Activated CD8-positive, alpha-beta T cell treated with anti-CD3 and anti-CD28 coated beads, Interleukin-2, amount 10 ng/mL, durations not matched to agents 7 days and 5 days (primary cell): Measurements from ENCODE around the gene GRM7. TPM values are rescaled to one million over a fixed set of nuclear protein-coding genes. Genes with fewer than 3 reads are reported as not detected.

Source experiments
- ATAC-seq: fragments of 150-1000 bp; cut with Tn5 transposase; one replicate; pipeline ENCODE4 v1.10.0; 2021; ENCODE audit warnings: moderate library complexity
- CTCF ChIA-PET: fragments of 350-600 bp; sonication (Branson Sonifier 250); formaldehyde crosslinking; loops from one replicate; lab custom pipeline; 2021; ENCODE audit warnings: antibody characterized with exemption; lab: Charles Lee
- POLR2A ChIA-PET: fragments of 350-600 bp; sonication (Branson Sonifier 250); formaldehyde crosslinking; loops from one replicate; lab custom pipeline; 2021; ENCODE audit warnings: antibody characterized with exemption; lab: Charles Lee
- DNase-seq: peaks from one replicate; pipeline ENCODE4 v3.0.0-alpha.2; 2020
- H3K27ac Mint-ChIP-seq: one replicate; pipeline ENCODE4 v1.8.0; 2021; ENCODE audit warnings: mild to moderate bottlenecking, mixed read lengths
- H3K27me3 Mint-ChIP-seq: one replicate; pipeline ENCODE4 v1.8.0; 2021; ENCODE audit warnings: low read depth, mixed read lengths
- H3K36me3 Mint-ChIP-seq: one replicate; pipeline ENCODE4 v1.8.0; 2021; ENCODE audit warnings: low read depth, mixed read lengths
- H3K4me1 Mint-ChIP-seq: one replicate; pipeline ENCODE4 v1.8.0; 2021; ENCODE audit warnings: low read depth, mixed read lengths
- H3K4me3 Mint-ChIP-seq: one replicate; pipeline ENCODE4 v1.8.0; 2021; ENCODE audit warnings: mild to moderate bottlenecking, mixed read lengths
- H3K9me3 Mint-ChIP-seq: one replicate; pipeline ENCODE4 v1.8.0; 2022; ENCODE audit warnings: mixed read lengths; ENCODE audit not compliant: insufficient read depth
- total RNA-seq, 2 experiments: library from RNA; stranded (reverse); gene quantifications; one replicate each; pipeline ENCODE4 v1.2.3, GENCODE V29; 2021

GRM7 gene
- total RNA-seq, 2 experiments from 2014 or later, result not detected

- Mint-ChIP-seq H3K4me1 (no peaks in the 10 kb centered on the region), H3K36me3 (no peaks in the 10 kb centered on the region), H3K9me3 (peaks cover 3% of the 10 kb centered on the region), H3K27me3 (no peaks in the 10 kb centered on the region), H3K4me3 (no peak overlapping the region), H3K27ac (no peak overlapping the region)
- DNase-seq (no peak), ATAC-seq (no peak)
- CTCF ChIA-PET, result no interaction called here
- POLR2A ChIA-PET, result no interaction called here
These were observed 536.2 kb downstream of the GRM7 start for GRCh38 chr3:7397097-7397496.

- ATAC-seq (no peak), DNase-seq (no peak)
- H3K36me3 Mint-ChIP-seq, result no peaks in the 10 kb centered on the region
- no peak overlapping the region for H3K27ac Mint-ChIP-seq
- H3K27me3 Mint-ChIP-seq, result no peaks in the 10 kb centered on the region
- peaks cover 3% of the 10 kb centered on the region for H3K9me3 Mint-ChIP-seq
- CTCF ChIA-PET, result no interaction called here
- H3K4me3 Mint-ChIP-seq, result no peak overlapping the region
- POLR2A ChIA-PET, result no interaction called here
- H3K4me1 Mint-ChIP-seq, result no peaks in the 10 kb centered on the region
These were observed 539.4 kb downstream of the GRM7 start for GRCh38 chr3:7400360-7400759.

GRCh38 chr3:7401418-7401817 lies 540.5 kb downstream of the GRM7 start:
- Mint-ChIP-seq H3K4me3 (no peak overlapping the region), H3K36me3 (no peaks in the 10 kb centered on the region), H3K27ac (no peak overlapping the region), H3K27me3 (no peaks in the 10 kb centered on the region), H3K9me3 (peaks cover 3% of the 10 kb centered on the region), H3K4me1 (no peaks in the 10 kb centered on the region)
- DNase-seq (no peak), ATAC-seq (no peak)
- ChIA-PET CTCF (no interaction called here), POLR2A (no interaction called here)

- CTCF ChIA-PET, result no interaction called here
- POLR2A ChIA-PET, result no interaction called here
- Mint-ChIP-seq H3K27me3 (no peaks in the 10 kb centered on the region), H3K9me3 (no peaks in the 10 kb centered on the region), H3K27ac (no peak overlapping the region), H3K4me1 (no peaks in the 10 kb centered on the region), H3K4me3 (no peak overlapping the region), H3K36me3 (no peaks in the 10 kb centered on the region)
- DNase-seq (no peak), ATAC-seq (no peak)
These were observed 546.2 kb downstream of the GRM7 start for GRCh38 chr3:7407107-7407506.

GRCh38 chr3:7410782-7411181 lies 549.9 kb downstream of the GRM7 start:
- H3K27ac Mint-ChIP-seq, result no peak overlapping the region
- no peaks in the 10 kb centered on the region for H3K9me3 Mint-ChIP-seq
- no peaks in the 10 kb centered on the region for H3K27me3 Mint-ChIP-seq
- DNase-seq (no peak), ATAC-seq (no peak)
- no peak overlapping the region for H3K4me3 Mint-ChIP-seq
- ChIA-PET POLR2A (no interaction called here), CTCF (no interaction called here)
- H3K4me1 Mint-ChIP-seq, result no peaks in the 10 kb centered on the region
- no peaks in the 10 kb centered on the region for H3K36me3 Mint-ChIP-seq

- no peaks in the 10 kb centered on the region for H3K4me1 Mint-ChIP-seq
- no peak overlapping the region for H3K4me3 Mint-ChIP-seq
- no peaks in the 10 kb centered on the region for H3K27me3 Mint-ChIP-seq
- DNase-seq, result no peak
- no peak overlapping the region for H3K27ac Mint-ChIP-seq
- ChIA-PET CTCF (no interaction called here), POLR2A (no interaction called here)
- no peak for ATAC-seq
- H3K9me3 Mint-ChIP-seq, result no peaks in the 10 kb centered on the region
- no peaks in the 10 kb centered on the region for H3K36me3 Mint-ChIP-seq
These were observed 560.1 kb downstream of the GRM7 start for GRCh38 chr3:7421065-7421464.

GRCh38 chr3:7423036-7423435 lies 562.1 kb downstream of the GRM7 start:
- Mint-ChIP-seq H3K36me3 (no peaks in the 10 kb centered on the region), H3K9me3 (no peaks in the 10 kb centered on the region), H3K4me1 (no peaks in the 10 kb centered on the region), H3K27me3 (no peaks in the 10 kb centered on the region), H3K27ac (no peak overlapping the region), H3K4me3 (no peak overlapping the region)
- ATAC-seq, result no peak
- CTCF ChIA-PET, result no interaction called here
- POLR2A ChIA-PET, result no interaction called here
- DNase-seq, result no peak

GRCh38 chr3:7423995-7424394 lies 563.1 kb downstream of the GRM7 start:
- H3K4me3 Mint-ChIP-seq, result no peak overlapping the region
- ChIA-PET POLR2A (no interaction called here), CTCF (no interaction called here)
- no peak overlapping the region for H3K27ac Mint-ChIP-seq
- no peaks in the 10 kb centered on the region for H3K9me3 Mint-ChIP-seq
- H3K36me3 Mint-ChIP-seq, result no peaks in the 10 kb centered on the region
- no peaks in the 10 kb centered on the region for H3K4me1 Mint-ChIP-seq
- ATAC-seq (no peak), DNase-seq (no peak)
- H3K27me3 Mint-ChIP-seq, result no peaks in the 10 kb centered on the region

GRCh38 chr3:7428206-7428718 lies 567.3 kb downstream of the GRM7 start:
- Mint-ChIP-seq H3K36me3 (no peaks in the 10 kb centered on the region), H3K4me3 (no peak overlapping the region), H3K27ac (no peak overlapping the region), H3K4me1 (no peaks in the 10 kb centered on the region), H3K9me3 (no peaks in the 10 kb centered on the region), H3K27me3 (no peaks in the 10 kb centered on the region)
- DNase-seq (no peak), ATAC-seq (no peak)
- POLR2A ChIA-PET, result no interaction called here
- CTCF ChIA-PET, result no interaction called here

- ChIA-PET POLR2A (no interaction called here), CTCF (no interaction called here)
- Mint-ChIP-seq H3K9me3 (no peaks in the 10 kb centered on the region), H3K36me3 (no peaks in the 10 kb centered on the region), H3K4me1 (no peaks in the 10 kb centered on the region), H3K27me3 (no peaks in the 10 kb centered on the region), H3K4me3 (no peak overlapping the region), H3K27ac (no peak overlapping the region)
- ATAC-seq (no peak), DNase-seq (no peak)
These were observed 571.7 kb downstream of the GRM7 start for GRCh38 chr3:7432610-7433009.

- Mint-ChIP-seq H3K4me1 (no peaks in the 10 kb centered on the region), H3K9me3 (no peaks in the 10 kb centered on the region), H3K4me3 (no peak overlapping the region), H3K36me3 (no peaks in the 10 kb centered on the region), H3K27ac (no peak overlapping the region), H3K27me3 (no peaks in the 10 kb centered on the region)
- DNase-seq, result no peak
- CTCF ChIA-PET, result no interaction called here
- POLR2A ChIA-PET, result no interaction called here
- no peak for ATAC-seq
These were observed 572.2 kb downstream of the GRM7 start for GRCh38 chr3:7433073-7433472.

- DNase-seq, result no peak
- CTCF ChIA-PET, result no interaction called here
- no peak for ATAC-seq
- no peaks in the 10 kb centered on the region for H3K9me3 Mint-ChIP-seq
- no peaks in the 10 kb centered on the region for H3K27me3 Mint-ChIP-seq
- POLR2A ChIA-PET, result no interaction called here
- H3K4me1 Mint-ChIP-seq, result no peaks in the 10 kb centered on the region
- H3K4me3 Mint-ChIP-seq, result no peak overlapping the region
- H3K36me3 Mint-ChIP-seq, result no peaks in the 10 kb centered on the region
- H3K27ac Mint-ChIP-seq, result no peak overlapping the region
These were observed 575.6 kb downstream of the GRM7 start for GRCh38 chr3:7436542-7436941.

GRCh38 chr3:7437231-7437630 lies 576.3 kb downstream of the GRM7 start:
- POLR2A ChIA-PET, result no interaction called here
- ATAC-seq (no peak), DNase-seq (no peak)
- Mint-ChIP-seq H3K27me3 (no peaks in the 10 kb centered on the region), H3K9me3 (no peaks in the 10 kb centered on the region), H3K27ac (no peak overlapping the region), H3K4me1 (no peaks in the 10 kb centered on the region), H3K4me3 (no peak overlapping the region), H3K36me3 (no peaks in the 10 kb centered on the region)
- CTCF ChIA-PET, result no interaction called here
